IPS-NIHi7 (cell line): ENCODE data around the gene GTF2F1.
"Not testable (repeated sequence)": the region's sequence is repeated elsewhere in the genome, so short reads cannot be mapped to it uniquely, and the experiment has no call there.

Experiments used
- DNase-seq: peaks from one replicate; pipeline ENCODE4 v3.0.0; 2012; ENCODE audit warnings: mixed read lengths; ENCODE audit errors: extremely low spot score

The GTF2F1 gene, protein sequence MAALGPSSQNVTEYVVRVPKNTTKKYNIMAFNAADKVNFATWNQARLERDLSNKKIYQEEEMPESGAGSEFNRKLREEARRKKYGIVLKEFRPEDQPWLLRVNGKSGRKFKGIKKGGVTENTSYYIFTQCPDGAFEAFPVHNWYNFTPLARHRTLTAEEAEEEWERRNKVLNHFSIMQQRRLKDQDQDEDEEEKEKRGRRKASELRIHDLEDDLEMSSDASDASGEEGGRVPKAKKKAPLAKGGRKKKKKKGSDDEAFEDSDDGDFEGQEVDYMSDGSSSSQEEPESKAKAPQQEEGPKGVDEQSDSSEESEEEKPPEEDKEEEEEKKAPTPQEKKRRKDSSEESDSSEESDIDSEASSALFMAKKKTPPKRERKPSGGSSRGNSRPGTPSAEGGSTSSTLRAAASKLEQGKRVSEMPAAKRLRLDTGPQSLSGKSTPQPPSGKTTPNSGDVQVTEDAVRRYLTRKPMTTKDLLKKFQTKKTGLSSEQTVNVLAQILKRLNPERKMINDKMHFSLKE

DNA sequence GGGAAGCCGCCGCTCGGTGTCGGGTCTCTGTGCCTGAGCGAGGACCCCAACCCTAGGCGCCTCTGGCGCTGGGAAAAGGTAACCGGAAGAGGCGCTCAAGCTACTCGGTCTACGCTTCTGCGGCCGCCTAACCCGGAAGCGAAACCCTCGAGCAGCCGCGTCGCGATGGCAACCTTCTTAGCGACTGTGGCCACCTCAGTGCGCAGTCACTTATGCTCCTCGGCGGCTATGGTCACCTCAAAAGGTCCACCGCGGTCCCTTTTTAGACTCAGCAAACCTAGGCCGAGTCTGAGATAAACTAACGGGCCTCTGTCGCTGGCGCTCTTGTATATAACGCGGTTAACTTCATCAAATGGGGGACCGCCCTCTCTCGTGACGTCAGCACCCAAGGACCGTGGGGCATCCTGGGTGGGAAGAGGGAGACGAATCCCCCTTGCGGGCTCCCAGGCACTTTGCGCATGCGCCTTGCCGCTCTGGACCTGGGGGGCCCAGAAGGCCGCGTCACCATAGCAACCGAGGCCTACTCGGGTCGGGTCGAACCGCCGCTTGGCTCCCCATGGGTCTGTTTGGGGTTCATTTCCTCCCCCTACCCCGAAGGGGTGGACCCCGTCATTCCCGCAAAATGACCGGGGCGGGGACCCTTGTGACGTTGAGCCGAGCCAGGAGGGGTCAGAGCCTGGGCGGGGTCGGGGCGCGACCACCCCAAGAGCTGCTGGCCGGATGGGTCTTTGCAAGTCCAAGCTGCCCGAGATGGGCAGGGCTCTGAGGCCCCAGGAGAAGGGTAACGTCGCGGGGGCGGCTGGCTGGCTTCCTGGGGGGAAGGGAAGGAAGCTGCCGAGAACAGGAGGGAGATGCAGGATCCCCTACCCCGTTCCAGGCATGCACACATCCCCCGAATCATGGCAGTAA lies at the start of gene GTF2F1:
Gene GTF2F1 (minus strand): TSS at position 91 of the 909 bp plus-strand sequence. CDS start 169 bp downstream, outside the sequence.
- peak; percentile 97 for DNase-seq

DNA sequence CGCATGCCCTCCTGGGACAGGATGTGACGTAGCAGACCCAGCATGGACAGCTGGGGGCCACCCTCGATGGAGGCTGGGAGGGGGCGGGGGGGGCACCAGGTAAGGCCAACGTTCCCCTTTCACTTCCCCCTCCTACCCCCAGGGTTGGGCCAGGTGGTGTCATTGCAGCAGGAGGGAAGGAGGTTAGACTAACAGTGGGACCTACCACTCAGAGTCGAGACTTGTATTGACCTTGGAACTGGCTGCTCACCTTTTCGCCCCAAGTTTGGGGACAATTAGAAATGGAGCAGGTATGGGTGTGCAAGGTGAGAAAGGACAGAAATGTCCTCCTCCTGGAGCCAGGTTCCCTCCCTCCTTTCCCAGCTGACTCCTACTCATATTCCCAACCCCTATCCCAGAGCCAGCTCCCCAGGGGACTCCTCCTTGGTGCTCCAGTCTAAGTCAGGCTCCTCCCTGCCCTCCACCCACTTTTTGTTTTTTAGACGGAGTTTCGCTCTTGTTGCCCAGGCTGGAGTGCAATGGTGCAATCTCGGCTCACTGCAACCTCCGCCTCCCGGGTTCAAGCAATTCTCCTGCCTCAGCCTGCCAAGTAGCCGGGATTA lies 49.2 kb upstream of the GTF2F1 start:
- DNase-seq: no peak

DNA sequence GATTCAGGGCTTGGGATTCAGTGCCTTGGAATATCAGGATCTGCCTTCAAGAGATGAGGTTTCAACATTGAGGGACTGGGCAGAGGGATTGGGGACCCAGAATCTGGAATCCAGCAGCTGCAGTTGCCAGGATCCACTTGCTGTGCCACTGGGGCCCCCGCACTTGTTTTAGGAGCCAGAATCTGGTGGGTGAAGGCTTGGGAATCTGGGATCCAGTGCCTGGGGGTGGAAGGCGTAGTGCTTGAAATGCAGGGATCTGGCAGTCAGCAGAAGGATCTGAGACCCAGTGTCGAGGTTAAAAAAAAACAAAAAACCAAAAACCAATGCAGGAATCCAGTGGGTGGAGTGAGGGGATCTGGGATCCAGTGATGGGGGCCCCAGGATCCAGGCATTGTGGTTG lies 47.9 kb upstream of the GTF2F1 start:
- no peak for DNase-seq

DNA sequence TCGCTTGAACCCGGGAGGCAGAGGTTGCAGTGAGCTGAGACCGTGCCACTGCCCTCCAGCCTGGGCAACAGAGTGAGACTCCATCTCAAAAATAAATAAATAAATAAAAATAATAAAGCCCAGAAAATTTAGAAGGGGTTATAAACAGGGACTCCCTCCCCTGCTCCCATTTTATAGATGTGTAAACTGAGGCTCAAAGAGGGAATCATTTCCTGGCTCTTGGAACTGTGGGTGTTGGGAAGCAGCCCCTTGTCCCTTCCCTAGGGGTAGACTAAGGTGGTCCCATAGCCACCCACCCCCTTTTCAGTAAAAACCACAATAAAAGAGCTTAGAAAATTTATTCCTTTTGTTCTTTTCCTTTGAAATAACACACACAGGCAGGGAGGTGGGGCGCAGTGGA lies 46.8 kb upstream of the GTF2F1 start:
- no peak for DNase-seq

DNA sequence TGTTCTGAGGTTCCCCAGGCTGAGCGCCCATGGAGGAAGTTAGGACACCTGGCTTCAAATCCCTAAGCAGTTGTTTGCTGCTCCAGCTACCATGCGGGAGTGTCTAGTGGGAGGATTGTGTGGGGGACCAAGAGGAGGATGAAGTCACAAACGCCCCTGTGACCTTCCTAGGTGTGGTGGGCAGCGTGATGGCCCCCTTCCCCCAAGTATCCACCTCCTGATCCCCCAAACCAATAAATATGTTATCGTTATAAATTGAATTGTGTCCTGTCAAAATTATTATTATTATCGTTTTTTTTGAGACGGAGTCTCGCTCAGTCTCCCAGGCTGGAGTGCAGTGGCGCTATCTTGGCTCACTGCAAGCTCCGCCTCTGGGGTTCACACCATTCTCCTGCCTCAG lies 40.7 kb upstream of the GTF2F1 start, which contains the start of gene SLC25A41:
Gene SLC25A41 (minus strand): TSS at position 101 of the 400 bp plus-strand sequence. CDS start 70 bp downstream, at position 31.
- no peak for DNase-seq

DNA sequence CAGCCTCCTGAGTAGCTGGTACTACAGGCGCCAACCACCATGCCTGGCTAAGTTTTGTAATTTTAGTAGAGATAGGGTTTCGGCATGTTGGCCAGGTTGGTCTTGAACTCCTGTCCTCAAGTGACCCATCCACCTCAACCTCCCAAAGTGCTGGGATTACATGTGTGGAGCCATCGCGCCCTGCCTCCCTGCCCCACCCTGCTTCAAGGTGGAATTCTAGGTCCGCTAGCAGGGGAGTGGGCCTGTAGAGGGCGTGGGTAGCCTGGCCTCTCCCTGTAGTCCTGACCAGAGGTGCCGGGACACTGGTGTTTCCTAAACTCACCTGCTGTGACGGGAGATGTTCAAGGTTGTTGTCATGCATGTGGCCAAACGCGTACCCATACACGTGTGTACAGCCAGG lies 40.2 kb upstream of the GTF2F1 start:
- no peak for DNase-seq

DNA sequence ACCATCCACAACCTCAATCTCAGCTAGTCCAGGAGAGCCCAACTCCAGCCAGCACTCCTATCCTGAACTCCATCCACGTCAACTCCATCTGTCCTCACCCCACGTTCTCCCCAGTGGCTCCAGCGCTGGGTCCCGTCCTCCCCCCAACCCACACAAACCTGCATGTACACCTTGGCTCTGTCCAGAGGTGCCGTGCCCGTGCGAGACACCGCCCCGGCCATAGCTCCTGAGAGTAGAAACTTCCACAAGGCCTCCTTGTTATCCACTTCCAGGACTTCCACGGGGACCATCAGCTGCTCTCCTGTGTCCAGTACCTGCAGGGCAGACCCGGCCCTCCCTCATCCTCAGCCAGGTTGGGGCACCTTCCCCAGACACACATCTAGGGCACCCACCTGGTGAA lies 38.9 kb upstream of the GTF2F1 start:
- DNase-seq: no peak

DNA sequence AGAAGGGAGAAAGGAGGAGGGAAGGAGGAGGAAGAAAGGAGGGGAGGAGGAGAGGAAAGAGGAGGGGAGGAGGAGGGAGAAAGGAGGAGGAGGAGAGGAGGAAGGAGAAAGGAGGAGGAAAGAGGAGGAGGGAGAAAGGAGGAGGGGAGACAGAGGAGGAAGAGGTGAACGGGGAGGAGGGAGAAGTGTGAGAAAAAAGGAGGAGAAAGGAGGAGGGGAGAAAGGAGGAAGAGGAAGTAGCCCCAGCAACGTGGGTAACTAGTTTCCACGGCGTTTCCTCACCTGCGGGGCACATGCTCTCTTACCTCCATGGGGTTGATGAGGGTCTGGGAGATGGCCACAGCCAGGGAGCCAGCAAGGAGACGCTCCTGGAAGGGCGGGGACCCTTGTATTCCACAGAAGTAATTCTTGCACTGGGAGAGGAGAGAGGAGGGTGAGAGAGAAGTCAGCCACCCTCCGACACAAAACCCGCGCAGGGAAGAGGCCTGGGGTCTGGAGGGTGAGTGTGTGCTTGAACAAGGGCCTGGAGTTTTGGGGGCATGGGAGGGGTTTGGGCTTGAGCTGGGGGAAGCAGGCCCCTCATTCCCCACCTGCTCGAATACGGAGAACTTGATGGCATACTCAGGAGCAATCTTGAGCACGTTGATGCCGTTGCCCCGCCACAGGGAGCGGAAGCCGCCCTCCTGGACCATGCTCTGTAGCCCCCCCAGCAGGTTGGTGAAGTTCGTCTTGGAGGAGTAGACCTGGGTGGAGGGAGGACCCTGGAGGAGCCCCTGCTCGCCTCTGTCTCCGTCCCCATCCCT lies 36.7 kb upstream of the GTF2F1 start:
- no peak for DNase-seq

DNA sequence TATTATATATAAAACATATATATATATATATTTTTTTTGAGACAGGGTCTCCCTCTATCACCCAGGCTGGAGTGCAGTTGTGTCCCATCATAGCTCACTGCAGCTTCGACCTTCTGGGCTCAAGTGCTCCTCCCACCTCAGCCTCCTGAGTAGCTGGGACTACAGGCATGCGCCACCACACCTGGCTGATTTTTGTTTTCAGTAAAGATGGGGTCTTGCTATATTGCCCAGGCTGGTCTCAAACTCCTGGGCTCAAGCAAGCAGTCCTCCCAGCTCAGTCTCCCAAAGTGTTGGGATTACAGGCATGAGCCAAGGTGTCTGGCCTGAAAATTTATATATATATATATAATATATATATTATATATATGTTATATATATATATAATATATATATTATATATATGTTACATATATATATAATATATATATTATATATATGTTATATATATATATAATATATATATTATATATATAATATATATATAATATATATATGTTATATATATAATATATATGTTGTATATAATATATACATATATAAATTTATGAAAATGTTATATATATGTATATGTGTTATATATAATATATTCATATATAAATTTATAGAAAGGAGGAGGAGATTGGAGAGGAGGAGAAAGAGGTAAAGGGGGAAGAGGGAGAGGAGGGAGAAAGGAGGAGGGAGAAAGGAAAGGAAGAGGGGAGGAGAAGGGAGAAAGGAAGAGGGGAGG lies 35.9 kb upstream of the GTF2F1 start:
- DNase-seq: not testable (repeated sequence)

DNA sequence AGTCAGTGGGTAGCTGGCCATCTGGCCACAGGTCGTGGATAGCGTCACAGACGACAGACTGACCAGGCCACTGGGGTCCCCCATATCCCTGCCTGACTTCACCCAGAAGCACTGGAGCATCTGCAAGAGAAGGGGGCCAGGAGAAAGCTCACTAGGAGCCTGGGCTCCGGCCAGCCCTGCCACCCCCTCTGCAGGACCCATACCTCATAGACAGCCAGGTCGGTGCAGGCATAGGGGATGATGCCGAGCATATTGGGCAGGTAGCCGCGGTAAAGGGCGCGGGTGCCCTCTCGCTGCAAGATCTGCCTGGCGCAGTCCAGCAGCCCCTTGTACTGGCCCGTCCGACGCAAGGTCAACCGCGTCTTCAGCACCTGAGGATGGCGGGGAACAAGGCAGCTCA lies 34.2 kb upstream of the GTF2F1 start:
- DNase-seq: no peak

DNA sequence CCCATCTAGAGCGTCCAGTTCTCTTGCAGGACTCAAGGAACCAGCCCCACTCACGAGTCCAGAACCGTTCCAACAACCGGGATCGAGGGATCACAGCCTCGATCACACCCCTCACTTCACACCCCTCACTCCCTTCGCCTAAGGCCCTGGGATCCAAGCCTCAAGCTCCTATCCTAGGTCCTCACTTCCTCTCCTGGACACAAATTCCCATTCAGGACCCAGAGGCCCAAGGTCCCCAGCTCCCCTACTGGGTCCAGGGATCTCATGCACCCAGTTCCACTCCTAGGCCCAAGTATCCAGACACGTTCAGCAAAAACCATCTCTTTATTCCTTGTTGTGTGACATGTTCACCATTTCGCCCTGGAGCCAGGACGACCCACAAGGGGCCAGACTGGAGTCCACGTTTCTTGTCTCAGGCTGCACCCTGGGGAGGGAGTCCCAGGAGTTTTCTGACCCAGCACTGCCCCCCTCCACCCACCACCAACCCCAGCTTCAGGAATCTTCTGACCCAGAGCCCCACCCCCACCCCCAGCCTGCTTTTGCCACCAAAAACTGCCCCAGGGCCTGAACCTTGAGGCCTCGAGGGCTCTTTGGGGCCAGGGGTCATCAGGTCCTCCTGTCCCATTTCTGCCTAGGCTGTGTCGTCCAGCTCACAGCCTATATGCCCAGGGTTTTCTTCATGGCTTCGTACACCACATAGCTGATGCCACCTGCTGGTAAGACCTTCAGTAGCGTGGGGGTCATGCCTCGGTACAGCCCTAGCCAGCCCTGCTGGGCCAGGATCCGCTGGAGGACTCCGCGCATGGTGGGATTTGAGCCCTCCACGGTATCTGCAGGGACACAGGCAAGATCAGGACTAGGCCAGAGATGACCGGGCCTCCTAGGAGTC lies 33.0 kb upstream of the GTF2F1 start:
- DNase-seq: no peak

DNA sequence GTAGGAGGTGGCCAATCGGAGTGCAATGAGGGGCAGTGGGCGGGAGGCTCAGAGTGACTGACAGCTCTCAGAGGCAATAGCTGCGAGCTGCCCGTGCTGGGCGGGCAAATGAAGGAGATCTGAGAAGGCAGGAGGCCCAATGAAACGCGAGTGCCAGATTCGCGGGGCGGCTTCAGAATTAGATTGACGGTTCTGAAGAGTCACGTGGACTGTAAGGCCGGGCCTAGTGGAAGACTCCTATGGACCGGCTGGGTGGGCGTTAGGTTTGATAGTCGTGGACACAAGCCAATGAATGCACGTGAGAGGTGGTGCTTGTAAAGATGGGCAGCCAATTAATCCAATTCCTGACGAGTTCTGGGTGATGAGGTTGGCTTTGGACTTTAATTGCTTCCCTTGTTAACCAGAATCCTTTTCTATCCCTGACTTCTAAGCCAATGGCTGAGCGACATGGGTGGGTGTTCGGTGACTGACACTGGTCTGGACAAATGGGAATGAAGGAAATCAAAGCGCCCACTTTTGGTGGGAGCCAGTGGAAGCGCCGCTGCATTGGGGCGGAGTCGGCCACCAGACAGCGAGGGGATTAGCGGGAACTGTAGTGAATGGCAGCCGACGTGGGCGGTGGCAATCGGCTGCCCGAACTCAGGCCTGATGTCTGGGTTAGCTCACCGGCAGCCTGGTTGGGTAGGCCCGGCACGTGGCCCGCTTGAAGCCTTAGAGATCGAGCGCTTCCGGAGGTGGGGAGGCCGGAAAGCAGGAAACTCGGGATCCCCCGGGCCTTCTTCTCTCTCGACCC lies 32.2 kb upstream of the GTF2F1 start:
- peak; percentile 98 for DNase-seq

DNA sequence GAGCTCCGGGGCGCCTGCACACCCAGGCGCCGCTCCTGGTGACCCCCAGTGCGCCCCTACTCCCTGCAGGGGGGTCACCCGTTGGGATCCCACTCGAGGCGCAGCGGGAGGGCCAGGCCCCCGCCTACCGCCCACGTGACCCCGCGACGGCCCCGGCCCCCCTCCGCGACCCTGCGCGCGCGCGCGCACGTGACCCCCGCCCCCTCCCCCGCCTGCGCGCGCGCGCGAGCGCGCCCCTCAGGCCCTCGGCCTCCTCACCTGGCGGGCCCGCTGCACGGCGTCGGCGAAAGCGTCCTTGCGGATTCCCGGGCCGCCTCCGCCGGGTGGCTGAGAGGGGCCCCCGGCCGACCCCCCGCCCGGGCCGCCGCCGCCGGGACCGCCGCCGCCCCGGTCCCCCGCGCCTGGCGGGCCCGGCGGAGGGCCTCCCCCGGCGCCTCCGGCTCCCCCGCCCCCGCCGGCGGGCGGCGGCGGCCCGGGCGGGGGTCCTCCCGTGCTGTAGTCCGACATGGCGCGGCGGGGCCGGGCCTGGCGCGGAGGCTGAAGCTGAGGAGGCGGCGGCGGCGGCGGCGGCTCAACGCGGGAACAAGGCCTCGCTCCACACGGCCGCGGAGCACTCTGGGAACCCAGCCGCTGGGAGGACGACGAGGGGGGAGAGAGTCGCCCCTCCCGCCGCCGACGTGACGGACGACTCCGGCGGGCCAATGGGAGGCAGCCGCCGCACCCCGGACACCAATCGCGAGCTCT lies 31.4 kb upstream of the GTF2F1 start, which contains the start of gene KHSRP:
Gene KHSRP (minus strand): TSS at position 617 of the 744 bp plus-strand sequence. CDS start 110 bp downstream, at position 507.
- peak; percentile 46 for DNase-seq

DNA sequence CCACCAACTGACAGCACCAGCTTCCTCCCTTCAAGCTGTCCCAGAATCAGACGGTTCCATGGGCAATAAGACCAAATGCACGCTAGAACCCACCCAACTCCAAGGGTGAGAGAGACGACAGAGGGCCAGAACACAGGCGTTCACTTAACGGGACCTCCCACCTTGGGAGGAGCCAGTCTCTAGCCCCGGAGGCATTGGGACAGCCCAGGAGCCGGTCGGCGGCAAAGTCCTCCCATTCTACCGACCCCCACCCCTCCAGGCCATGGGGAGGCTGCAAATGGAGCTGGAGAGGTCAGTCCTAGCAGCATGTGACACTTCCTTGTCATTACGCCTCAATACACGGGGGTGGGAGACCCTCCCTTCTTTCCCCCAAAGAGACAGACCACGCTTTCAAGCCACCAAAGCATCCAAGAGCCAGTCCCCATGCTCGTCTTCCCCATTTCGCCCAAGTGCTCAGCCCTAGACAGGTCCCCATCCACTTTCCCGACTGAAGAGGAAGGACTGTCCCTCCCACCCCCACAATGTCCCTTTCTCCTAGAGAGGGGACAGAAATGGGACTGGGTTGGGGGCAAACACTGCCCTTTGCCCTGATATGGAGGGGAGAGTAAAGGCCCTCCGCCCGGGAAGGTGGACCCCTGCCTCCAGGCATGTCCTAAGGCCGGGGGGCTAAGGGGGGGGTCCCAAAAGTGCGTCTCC lies 30.7 kb upstream of the GTF2F1 start:
- DNase-seq: peak; percentile 78

DNA sequence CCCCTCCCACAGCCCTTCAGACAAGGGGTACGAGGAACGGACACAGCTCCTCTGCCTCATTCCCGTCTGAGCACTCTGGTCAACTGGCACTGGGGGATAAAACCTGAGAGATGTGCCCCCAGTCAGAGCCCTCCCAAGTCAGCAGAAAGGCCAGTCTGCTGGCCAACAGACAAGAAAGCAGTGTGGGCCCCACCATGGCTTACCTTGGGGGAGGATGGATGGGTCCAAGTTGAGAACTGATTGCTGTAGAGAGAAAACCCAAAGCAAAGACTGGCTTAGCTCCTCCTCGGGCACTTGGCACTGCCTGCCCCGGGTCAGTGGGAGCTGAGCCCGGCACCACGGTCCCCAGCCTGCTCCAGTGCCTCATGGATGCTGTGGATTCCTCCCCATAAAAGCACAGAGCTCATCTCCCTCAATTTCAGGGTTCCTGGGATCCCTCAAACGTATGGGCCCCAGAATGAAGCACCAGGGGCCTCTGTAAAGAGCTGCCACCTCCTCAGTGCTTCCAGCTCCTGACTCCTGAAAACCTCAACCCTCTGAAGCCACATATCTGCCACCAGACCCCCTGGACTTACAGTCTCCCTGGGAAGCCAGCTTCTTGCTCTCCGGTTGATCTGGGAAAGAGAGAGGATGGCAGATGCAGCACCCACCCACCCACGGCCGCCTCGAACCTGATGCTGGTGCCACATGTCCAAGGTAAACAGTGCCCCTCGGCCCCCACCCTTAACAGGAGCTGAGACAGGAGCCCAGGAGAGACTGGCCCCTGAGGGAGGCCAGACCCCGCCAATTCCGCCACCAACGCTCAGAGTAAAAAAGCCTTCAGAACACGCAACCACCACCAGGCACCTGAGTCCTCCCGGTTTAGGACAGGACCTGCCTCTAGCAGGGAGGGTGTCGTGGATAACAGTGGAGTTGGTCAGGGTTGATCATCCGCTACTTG lies 28.4 kb upstream of the GTF2F1 start:
- DNase-seq: no peak

DNA sequence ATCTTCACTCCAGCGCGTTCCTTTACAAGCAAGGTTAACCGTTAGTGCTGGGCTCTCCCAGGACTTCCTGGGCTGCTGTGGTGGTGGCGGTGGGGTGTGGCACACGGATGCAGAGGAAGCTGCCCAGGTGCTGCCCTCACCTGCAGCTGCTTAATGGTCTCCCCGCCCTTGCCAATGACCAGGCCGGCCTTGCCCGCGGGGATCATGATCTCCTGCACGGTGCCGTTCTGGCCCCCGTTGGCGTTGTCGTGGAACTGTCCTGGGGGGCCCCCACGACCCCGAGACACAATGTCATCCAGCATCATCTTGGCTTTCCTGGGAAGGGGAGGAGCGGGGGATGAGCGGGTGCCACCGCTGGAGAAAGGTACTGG lies 25.6 kb upstream of the GTF2F1 start:
- no peak for DNase-seq
